Karpas-422 (cell line): ENCODE measurements around the gene TRAF6. TPM values are rescaled to one million over a fixed set of nuclear protein-coding genes. Genes with fewer than 3 reads are reported as not detected.

Experiments used
- DNase-seq: peaks from one replicate; pipeline ENCODE4 v3.0.0-alpha.2; 2015
- H2AFZ ChIP-seq: fragments of 200-600 bp; sonication (generic); 2 replicates; pipeline ENCODE4 v1.6.1; 2014; ENCODE audit warnings: antibody characterized with exemption, low read length, mixed read lengths
- H3K27ac ChIP-seq: fragments of 200-600 bp; sonication (generic); 2 replicates; pipeline ENCODE4 v1.5.1; 2014; ENCODE audit warnings: mild to moderate bottlenecking, low read length, moderate library complexity
- H3K27me3 ChIP-seq: fragments of 200-600 bp; sonication (generic); 2 replicates; pipeline ENCODE4 v1.6.1; 2014; ENCODE audit warnings: low read length, mixed read lengths
- H3K36me3 ChIP-seq: fragments of 200-600 bp; sonication (generic); 2 replicates; pipeline ENCODE4 v1.6.1; 2014; ENCODE audit warnings: low read length, mixed read lengths; ENCODE audit not compliant: insufficient read depth
- H3K4me1 ChIP-seq: fragments of 200-600 bp; sonication (generic); 2 replicates; pipeline ENCODE4 v1.6.1; 2014; ENCODE audit warnings: mild to moderate bottlenecking, low read length, mixed read lengths
- H3K4me2 ChIP-seq: fragments of 200-600 bp; sonication (generic); 2 replicates; pipeline ENCODE4 v1.6.1; 2014; ENCODE audit warnings: low read length, low read depth, mild to moderate bottlenecking; ENCODE audit not compliant: poor library complexity, severe bottlenecking
- H3K4me3 ChIP-seq: fragments of 200-600 bp; sonication (generic); 2 replicates; pipeline ENCODE4 v1.5.1; 2014; ENCODE audit warnings: mild to moderate bottlenecking, antibody characterized with exemption, low read length, mixed read lengths
- H3K79me2 ChIP-seq: fragments of 200-600 bp; sonication (generic); 2 replicates; pipeline ENCODE4 v1.6.1; 2014; ENCODE audit warnings: mild to moderate bottlenecking, low read length, mixed read lengths
- H3K9ac ChIP-seq: fragments of 200-600 bp; sonication (generic); 2 replicates; pipeline ENCODE4 v1.6.0; 2014; ENCODE audit warnings: low read length
- H3K9me2 ChIP-seq: fragments of 200-600 bp; sonication (generic), shearing (Covaris generic); replicated peaks from 2 replicates; pipeline ENCODE4 v1.6.0; 2014; ENCODE audit warnings: mild to moderate bottlenecking, low read length, moderate library complexity; ENCODE audit not compliant: insufficient read depth
- H3K9me3 ChIP-seq: fragments of 300-700, 200-600 bp; sonication (generic); 2 replicates; pipeline ENCODE4 v1.6.1; 2014; ENCODE audit warnings: low read length, mixed read lengths
- H4K20me1 ChIP-seq: fragments of 200-600 bp; sonication (generic); 2 replicates; pipeline ENCODE4 v1.6.1; 2014; ENCODE audit warnings: mild to moderate bottlenecking, antibody characterized with exemption, low read length, low read depth; ENCODE audit not compliant: insufficient read depth
- small RNA-seq: library from RNA; depleted of rRNA; stranded (forward); fragments of <200 nt; gene quantifications from one replicate; pipeline ENCODE3, GENCODE V24; 2014
- total RNA-seq: library from RNA; depleted of rRNA; stranded (reverse); fragments of >200 nt; shearing (Covaris generic); gene quantifications from 2 replicates; pipeline ENCODE4 v1.2.3, GENCODE V29; 2014; ENCODE audit warnings: low replicate concordance; rRNA removed

TRAF6 gene
- total RNA-seq, 1 experiment from 2014 or later, result 13.2 TPM

GRCh38 chr11:36447514-36447913, 62.6 kb downstream of the TRAF6 start:
- H3K9me3 ChIP-seq, result no peaks in the 10 kb centered on the region
- no peaks in the 10 kb centered on the region for H4K20me1 ChIP-seq
- no peak overlapping the region for H3K4me3 ChIP-seq
- no peak overlapping the region for H3K9ac ChIP-seq
- H3K9me2 ChIP-seq, result no peaks in the 10 kb centered on the region
- no peaks in the 10 kb centered on the region for H3K27me3 ChIP-seq
- peaks cover 12% of the 10 kb centered on the region for H3K4me1 ChIP-seq
- H3K79me2 ChIP-seq, result no peaks in the 10 kb centered on the region
- H3K27ac ChIP-seq, result no peak overlapping the region
- DNase-seq, result no peak
- H3K36me3 ChIP-seq, result no peaks in the 10 kb centered on the region
- H3K4me2 ChIP-seq, result no peak overlapping the region
- H2AFZ ChIP-seq, result no peak overlapping the region

- Histone ChIP-seq H3K36me3 (no peaks in the 10 kb centered on the region), H3K9ac (no peak overlapping the region), H3K4me2 (no peak overlapping the region), H3K9me2 (no peaks in the 10 kb centered on the region), H4K20me1 (no peaks in the 10 kb centered on the region), H3K79me2 (no peaks in the 10 kb centered on the region), H3K4me3 (no peak overlapping the region), H3K4me1 (peaks cover 12% of the 10 kb centered on the region), H3K9me3 (no peaks in the 10 kb centered on the region), H2AFZ (no peak overlapping the region), H3K27me3 (no peaks in the 10 kb centered on the region), H3K27ac (no peak overlapping the region)
- no peak for DNase-seq
Observed at GRCh38 chr11:36446135-36446534, 63.9 kb downstream of the TRAF6 start.

- no peak overlapping the region for H3K4me2 ChIP-seq
Observed at GRCh38 chr11:36443661-36444060, 66.4 kb downstream of the TRAF6 start.

GRCh38 chr11:36441610-36442208, 68.4 kb downstream of the TRAF6 start:
- Histone ChIP-seq H3K79me2 (no peaks in the 10 kb centered on the region), H4K20me1 (no peaks in the 10 kb centered on the region), H3K27ac (no peak overlapping the region), H3K9ac (no peak overlapping the region), H3K9me3 (no peaks in the 10 kb centered on the region), H3K4me1 (no peaks in the 10 kb centered on the region), H3K27me3 (no peaks in the 10 kb centered on the region), H2AFZ (no peak overlapping the region), H3K9me2 (no peaks in the 10 kb centered on the region), H3K4me3 (no peak overlapping the region), H3K36me3 (no peaks in the 10 kb centered on the region), H3K4me2 (no peak overlapping the region)
- DNase-seq, result no peak

More at GRCh38 chr11:36443661-36444060, 66.4 kb downstream of the TRAF6 start:
- Histone ChIP-seq H4K20me1 (no peaks in the 10 kb centered on the region), H3K27ac (no peak overlapping the region), H3K9me2 (no peaks in the 10 kb centered on the region), H3K9ac (no peak overlapping the region), H3K27me3 (no peaks in the 10 kb centered on the region), H3K79me2 (no peaks in the 10 kb centered on the region), H3K4me3 (no peak overlapping the region), H2AFZ (no peak overlapping the region), H3K36me3 (no peaks in the 10 kb centered on the region), H3K9me3 (no peaks in the 10 kb centered on the region), H3K4me1 (no peaks in the 10 kb centered on the region)
- DNase-seq, result no peak

- H3K27ac ChIP-seq, result no peak overlapping the region
- no peaks in the 10 kb centered on the region for H3K4me1 ChIP-seq
- DNase-seq, result no peak
- H3K9ac ChIP-seq, result no peak overlapping the region
- H3K9me2 ChIP-seq, result no peaks in the 10 kb centered on the region
- no peak overlapping the region for H2AFZ ChIP-seq
- H4K20me1 ChIP-seq, result no peaks in the 10 kb centered on the region
- H3K4me3 ChIP-seq, result no peak overlapping the region
- H3K9me3 ChIP-seq, result no peaks in the 10 kb centered on the region
- no peaks in the 10 kb centered on the region for H3K79me2 ChIP-seq
- no peak overlapping the region for H3K4me2 ChIP-seq
- no peaks in the 10 kb centered on the region for H3K27me3 ChIP-seq
- H3K36me3 ChIP-seq, result no peaks in the 10 kb centered on the region
Observed at GRCh38 chr11:36438126-36438525, 71.9 kb downstream of the TRAF6 start.

- no peaks in the 10 kb centered on the region for H3K9me2 ChIP-seq
- no peaks in the 10 kb centered on the region for H3K36me3 ChIP-seq
- no peaks in the 10 kb centered on the region for H4K20me1 ChIP-seq
- H3K27me3 ChIP-seq, result no peaks in the 10 kb centered on the region
- no peak overlapping the region for H3K4me3 ChIP-seq
- H3K9ac ChIP-seq, result no peak overlapping the region
- no peak overlapping the region for H3K4me2 ChIP-seq
- no peak overlapping the region for H3K27ac ChIP-seq
- no peaks in the 10 kb centered on the region for H3K79me2 ChIP-seq
- H3K9me3 ChIP-seq, result no peaks in the 10 kb centered on the region
- H3K4me1 ChIP-seq, result no peaks in the 10 kb centered on the region
- DNase-seq, result no peak
- H2AFZ ChIP-seq, result no peak overlapping the region
Observed at GRCh38 chr11:36437413-36437812, 72.7 kb downstream of the TRAF6 start.

Small RNA genes lying within 50 kb of the gene (small RNA-seq; reads per million reads assigned to genes)
- gene AC061999.1, result not detected

Other genes starting within 250 kb of the TRAF6 start
- 23.2 and 31.0 TPM in 2 replicates for gene COMMD9, start 220.8 kb downstream of the TRAF6 start, total RNA-seq
- not detected in 2 replicates for gene PRR5L, start 214.0 kb downstream of the TRAF6 start, total RNA-seq
- 0.34 and 0.72 TPM in 2 replicates for gene RAG1, start 57.7 kb upstream of the TRAF6 start, total RNA-seq
- gene IFTAP, start 84.2 kb upstream of the TRAF6 start, total RNA-seq, result not detected in 2 replicates
- not detected in 2 replicates for gene RAG2, start 88.0 kb upstream of the TRAF6 start, total RNA-seq